GM19035 (cell line): ENCODE results near the gene DDX42.
A peak's percentile ranks its signal among the peaks of the same experiment; 100 is the strongest.

Experiments used
- ATAC-seq: cut with Tn5 transposase; IDR thresholded peaks from one replicate; pipeline ENCODE4 v1.9.1; 2021; ENCODE audit not compliant: unreplicated experiment

DDX42 gene, protein sequence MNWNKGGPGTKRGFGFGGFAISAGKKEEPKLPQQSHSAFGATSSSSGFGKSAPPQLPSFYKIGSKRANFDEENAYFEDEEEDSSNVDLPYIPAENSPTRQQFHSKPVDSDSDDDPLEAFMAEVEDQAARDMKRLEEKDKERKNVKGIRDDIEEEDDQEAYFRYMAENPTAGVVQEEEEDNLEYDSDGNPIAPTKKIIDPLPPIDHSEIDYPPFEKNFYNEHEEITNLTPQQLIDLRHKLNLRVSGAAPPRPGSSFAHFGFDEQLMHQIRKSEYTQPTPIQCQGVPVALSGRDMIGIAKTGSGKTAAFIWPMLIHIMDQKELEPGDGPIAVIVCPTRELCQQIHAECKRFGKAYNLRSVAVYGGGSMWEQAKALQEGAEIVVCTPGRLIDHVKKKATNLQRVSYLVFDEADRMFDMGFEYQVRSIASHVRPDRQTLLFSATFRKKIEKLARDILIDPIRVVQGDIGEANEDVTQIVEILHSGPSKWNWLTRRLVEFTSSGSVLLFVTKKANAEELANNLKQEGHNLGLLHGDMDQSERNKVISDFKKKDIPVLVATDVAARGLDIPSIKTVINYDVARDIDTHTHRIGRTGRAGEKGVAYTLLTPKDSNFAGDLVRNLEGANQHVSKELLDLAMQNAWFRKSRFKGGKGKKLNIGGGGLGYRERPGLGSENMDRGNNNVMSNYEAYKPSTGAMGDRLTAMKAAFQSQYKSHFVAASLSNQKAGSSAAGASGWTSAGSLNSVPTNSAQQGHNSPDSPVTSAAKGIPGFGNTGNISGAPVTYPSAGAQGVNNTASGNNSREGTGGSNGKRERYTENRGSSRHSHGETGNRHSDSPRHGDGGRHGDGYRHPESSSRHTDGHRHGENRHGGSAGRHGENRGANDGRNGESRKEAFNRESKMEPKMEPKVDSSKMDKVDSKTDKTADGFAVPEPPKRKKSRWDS

DNA sequence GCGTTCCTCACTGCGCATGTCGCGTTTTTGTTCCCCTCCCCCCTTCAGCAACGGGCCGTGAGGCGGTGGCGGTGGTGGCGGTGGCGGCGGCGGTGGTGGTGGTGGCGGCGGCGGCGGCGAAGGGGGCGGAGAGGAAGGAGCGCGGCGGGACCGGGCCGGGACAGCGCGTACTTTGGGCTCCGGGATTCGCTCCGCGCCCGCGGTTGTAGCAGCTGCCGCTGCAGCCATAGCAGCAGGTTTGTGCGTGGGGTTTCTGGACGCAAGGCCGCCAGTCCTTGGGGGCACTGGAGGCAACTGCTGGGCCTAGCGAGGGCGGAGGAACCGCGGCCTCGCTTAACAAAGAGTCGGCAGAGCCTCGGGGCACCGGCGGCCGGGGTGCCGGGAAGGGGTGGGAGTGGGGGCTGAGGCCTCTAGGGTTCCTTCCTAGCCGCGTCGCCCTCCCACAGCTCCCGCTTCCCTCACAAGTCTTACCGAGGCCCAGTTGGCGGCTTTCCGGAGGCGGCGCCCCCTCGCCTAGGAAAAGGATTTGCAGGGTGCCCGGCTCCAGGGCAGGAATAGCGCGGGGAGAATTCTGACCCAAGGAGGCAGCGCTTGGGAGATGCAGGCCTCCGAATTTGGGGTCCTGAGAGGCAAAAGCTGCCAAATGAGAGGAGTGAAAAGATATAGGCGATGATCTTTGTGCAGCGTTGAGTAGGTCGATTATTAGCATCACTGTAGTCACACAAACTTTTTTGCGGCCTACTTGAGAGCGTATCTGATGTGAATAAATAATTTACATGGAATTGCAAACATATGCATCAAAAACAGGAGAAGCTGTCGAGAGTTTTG is at the start of gene DDX42:
TSS of gene DDX42 (plus strand) at position 30 of the 828 bp plus-strand sequence. CDS start 12,880 bp downstream, outside the sequence.
- peak; percentile 5 for ATAC-seq

DNA sequence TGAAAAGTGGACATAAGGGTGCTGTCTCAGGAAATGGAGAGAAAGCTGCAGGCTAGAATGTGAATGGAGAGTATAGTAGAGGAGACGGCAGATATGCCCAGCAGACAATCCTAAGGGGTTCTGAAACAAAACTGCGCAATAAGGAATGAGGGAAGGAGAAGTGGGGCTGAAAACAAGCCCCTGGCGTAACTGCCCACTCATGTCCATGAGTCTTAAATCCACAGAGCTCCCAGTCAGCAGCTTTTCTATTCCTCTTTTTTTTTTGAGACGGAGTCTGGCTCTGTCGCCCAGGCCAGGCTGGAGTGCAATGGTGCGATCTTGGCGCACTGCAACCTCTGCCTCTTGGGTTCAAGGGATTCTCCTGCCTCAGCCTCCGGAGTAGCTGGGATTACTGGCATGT is 38.3 kb upstream of the DDX42 start:
- no peak for ATAC-seq

- no peak for ATAC-seq
These were observed 33.4 kb upstream of the DDX42 start for GRCh38 chr17:63740464-63741142.

DNA sequence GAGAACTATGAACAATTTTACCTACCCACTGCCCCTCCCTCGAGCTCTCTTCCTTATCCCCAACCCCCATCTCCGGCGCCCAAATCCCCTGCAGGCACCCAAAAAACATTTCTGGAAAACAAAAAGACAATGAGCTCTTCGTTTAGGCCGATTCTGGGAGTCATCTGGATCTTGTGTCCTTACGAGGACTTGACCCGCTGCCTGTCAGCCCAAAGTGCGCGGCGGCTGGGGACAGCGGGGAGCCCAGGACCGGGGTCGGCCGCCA is 32.9 kb upstream of the DDX42 start:
- peak; percentile 20 for ATAC-seq

DNA sequence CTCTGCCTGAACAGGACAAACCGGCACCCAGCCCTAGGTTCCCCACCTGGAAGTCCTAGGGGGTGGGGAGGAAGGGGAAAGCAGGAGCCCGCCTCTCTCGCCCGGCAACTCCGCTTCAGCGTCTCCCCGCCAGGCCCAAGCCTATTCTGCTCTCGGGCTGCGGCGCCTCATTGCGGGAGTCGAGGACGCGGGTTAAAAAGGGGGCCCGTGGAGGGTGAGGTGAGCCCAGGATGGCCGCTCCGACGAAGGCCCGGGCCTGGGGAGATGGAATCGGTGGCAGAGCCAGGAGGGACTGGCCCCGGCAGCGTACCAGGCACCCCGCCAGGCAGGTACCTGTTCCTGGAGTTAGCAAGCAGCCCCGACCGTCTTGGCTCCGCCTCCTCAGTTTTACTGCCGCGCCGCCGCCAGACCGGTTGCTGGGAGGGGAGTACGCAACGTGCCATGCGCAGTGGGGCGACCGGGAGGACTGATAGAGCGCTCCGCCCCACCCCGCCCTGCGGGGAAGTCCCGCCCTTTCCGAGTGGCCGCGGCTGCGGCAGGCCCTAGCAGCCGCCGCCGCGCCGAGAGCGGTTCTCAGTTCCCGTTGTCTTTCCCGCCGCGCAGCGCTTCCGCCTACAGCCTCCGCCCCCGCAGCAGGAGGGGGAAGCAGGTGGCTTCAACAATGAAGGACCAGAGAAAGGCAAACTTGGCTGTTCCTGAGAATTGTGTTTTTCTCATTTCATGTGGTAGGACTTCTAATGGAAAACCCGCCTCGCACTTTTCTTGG is 32.4 kb upstream of the DDX42 start, which contains the start of gene STRADA:
TSS of gene STRADA (minus strand) at position 392 of the 766 bp plus-strand sequence. CDS start 13,430 bp downstream, outside the sequence.
- ATAC-seq: peak; percentile 86

DNA sequence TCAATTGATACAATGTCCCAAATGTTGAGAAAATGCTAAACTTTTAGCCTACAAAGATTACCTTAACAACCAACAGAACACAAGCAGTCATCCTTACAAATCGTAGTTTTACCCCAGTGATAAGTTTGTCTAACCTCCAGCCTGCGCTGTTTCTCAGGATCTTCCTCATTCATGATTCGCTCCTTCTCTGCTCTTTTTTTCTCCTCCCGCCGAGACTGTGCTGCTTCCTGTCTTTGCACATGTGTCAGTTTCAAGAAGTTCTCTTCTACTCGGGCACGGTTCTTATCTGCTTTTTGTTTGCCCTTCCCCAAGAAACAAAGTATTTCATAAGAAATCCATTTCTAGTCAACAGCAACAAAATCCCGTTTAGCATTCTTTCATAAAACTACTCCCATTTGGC is 22.2 kb upstream of the DDX42 start:
- ATAC-seq: no peak

- no peak for ATAC-seq
These were observed 21.3 kb upstream of the DDX42 start for GRCh38 chr17:63752707-63753106.

GRCh38 chr17:63753215-63753614 is 20.8 kb upstream of the DDX42 start:
- ATAC-seq: no peak

DNA sequence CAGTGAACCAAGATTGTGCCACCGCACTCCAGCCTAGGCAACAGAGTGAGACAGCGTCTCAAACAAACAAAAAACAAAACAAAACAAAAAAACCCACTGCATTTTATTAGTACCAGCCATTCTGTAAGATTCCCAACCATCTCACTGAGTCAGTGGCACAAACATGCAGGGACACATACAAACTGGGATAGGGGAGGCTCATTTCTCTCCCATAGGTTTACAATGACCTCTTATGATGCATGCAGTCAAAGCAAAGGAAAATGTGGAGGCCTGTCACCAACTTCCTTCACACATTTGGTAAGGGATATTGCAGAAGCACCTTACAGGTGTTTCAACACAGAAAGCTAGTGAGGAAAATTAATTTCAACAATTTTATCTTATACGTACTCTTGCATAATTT is 19.9 kb upstream of the DDX42 start:
- ATAC-seq: no peak

DNA sequence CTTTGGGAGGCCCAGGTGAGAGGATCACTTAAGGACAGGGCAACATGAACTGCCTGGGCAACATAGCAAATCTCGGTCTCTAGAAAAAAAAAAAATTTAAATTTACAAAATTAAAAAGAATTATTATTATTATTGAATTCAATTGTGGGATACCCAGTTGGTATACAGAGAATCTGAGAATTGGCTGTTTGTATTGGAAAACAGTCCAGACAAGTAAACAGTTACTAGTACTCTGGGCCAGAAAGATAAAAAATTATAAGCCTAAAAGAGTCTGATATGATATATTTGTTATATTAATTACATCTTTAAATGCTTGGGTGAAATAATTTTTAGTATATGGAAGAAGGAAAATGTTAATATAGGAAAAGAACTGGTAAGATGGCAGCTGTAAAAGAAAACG is 15.5 kb upstream of the DDX42 start:
- no peak for ATAC-seq

GRCh38 chr17:63760771-63761539 is 13.0 kb upstream of the DDX42 start:
- no peak for ATAC-seq

DNA sequence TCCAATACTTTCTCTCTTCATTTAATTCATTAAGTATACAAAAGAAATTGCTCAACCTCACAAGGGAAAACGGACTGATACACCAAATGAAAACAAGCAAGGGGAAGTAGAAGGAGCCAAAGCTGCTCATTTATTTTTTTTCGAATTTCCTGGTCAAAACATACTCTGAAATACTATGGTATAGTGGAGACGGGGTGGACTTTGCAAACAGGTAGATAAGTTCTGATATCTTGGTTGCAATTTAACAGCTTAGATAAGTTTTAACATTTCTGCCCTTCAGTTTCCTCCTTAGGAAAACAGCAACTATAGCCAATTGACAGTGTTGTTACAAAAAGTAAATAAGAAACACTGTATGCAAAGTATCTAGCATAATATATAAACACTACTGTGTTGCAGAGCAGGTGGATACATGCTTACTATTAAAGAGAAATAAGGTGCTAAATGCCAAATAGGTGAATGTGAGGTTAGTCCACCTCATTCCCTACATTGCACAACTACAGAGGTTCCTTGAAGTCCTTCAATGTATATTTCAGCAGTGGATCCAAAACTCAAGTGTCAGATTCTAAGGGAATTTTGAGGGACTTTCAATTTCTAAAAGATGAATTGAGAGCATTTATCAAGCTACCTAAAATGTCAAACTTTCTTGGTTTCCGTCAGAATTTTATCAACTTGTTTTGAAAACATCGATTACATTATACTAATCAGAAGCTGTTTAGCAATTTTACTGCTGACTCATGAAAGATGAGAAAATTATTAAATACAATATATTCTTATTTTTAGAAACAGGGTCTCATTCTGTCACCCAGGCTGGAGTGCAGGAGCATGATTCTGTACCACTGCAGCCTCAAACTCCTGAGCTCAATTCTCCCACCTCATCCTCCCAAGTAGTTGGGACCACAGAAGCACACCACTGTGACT is 11.6 kb upstream of the DDX42 start:
- no peak for ATAC-seq

GRCh38 chr17:63764716-63765115 is 9.3 kb upstream of the DDX42 start:
- no peak for ATAC-seq

GRCh38 chr17:63766754-63767153 is 7.2 kb upstream of the DDX42 start:
- ATAC-seq: no peak

DNA sequence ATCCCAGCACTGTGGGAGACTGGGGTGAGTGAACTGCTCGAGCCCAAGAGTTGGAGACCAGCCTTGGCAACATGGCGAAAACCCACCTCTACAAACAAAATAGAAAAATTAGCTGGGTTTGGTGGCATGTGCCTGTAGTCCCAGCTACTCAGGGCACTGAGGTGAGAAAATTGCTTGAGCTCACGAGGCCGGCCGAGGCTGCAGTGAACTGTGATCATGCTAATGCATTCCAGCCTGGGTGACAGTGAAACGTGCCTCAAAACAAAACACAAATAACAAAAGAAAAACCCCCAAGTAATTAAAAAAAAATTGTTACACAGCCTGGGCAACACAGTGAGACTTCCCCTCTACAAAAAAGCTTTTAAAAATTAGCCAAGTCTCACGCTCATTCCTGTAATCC is 5.5 kb upstream of the DDX42 start:
- ATAC-seq: no peak

- ATAC-seq: no peak
These were observed 1.1 kb upstream of the DDX42 start for GRCh38 chr17:63772801-63773271.

DNA sequence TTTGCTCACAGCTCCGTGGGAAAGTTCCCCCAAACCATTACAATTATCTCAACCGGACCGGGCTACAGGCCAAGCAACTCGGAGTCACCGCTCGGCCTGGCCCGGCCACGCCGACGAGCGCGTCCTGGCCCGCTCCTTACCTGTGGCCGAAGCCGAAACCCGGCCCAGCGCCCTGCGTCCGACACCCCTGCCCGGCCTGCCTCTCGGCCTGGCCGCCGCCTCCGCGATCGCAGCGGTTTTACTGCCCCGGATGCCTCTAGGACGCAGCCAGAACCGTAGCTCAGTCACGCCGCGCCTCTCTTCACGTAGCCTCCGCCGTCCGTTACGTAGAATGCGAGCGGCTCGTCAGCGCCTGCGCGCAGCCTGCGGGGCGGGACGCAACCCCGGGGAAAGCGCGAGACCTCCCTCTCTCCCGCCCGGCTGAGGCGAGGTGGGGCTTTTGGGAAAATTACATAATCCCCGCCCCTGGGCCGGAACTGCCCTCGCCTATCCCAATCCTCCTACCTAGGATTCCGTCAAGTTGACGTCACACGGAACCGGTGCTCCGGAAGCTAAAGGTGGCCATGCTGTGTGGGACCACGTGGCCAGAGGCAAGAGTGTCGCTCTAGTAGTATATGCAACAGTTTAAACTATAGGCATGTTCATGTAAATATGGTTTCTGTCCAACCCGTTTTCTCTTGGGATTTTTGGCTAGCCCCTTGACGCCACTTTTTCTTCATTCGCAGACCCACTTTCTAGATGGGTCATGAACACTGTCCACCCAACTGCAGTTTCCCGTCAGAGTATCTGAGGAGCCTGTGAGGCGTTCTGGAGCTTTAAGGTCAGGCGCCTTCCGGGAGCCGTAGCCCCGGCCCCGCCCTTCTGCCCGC is 464 bp upstream of the DDX42 start, which contains the start of gene CCDC47:
TSS of gene CCDC47 (minus strand) at position 326 of the 869 bp plus-strand sequence. CDS start 7,422 bp downstream, outside the sequence.
- ATAC-seq: peak; percentile 86
